ENCODE results near the gene ST3GAL3. TPM values are rescaled to one million over a fixed set of nuclear protein-coding genes. Genes with fewer than 3 reads are reported as not detected.

Gene ST3GAL3
- total RNA-seq, 1 experiment from 2014 or later = 8.6 TPM

DNA sequence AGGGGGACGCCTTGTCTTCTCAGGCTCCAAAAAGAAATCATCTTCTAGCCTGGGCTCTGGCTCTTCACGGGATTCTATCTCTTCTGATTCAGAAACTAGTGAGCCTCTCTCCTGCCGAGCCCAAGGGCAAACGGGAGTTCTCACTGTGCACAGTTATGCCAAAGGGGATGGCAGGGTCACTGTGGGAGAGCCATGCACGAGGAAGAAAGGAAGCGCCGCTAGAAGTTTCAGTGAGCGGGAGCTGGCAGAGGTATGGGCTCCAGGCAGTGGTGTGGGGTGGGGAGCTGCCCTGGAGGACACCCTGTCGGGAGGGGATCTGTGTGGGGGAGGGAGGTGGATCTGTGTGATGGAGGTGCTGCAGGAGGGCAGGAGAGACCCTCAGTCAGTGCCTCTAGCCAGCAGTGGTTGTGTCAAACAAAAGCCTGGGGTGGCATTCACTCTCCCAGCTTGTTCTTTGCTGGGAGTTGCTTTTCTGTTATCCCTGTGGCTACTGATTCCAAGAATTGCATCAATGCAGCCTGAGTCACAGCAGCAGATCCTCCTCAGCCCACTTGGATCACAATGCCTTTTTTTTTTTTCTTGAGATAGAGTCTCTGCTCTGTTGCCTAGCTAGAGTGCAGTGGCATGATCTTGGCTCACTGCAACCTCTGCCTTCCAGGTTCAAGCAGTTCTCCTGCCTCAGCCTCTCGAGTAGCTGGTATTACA, 35.6 kb upstream of the ST3GAL3 start:
- H3K4me3 Mint-ChIP-seq = no peak overlapping the region
- no peaks in the 10 kb centered on the region for H3K27me3 Mint-ChIP-seq (ENCODE audit: low read depth)
- peaks cover 82% of the 10 kb centered on the region for H3K36me3 Mint-ChIP-seq
- TF ChIP-seq ZNF232 (CRISPR knock-in tag; IDR thresholded peaks at IDR 0.05) (no peak), HMGA2 (CRISPR knock-in tag; IDR thresholded peaks at IDR 0.05) (no peak), GTF2I (CRISPR knock-in tag; conservative IDR thresholded peaks at IDR 0.05) (no peak), NR2C2 (CRISPR knock-in tag; IDR thresholded peaks at IDR 0.05) (no peak), CBFB (CRISPR knock-in tag; IDR thresholded peaks at IDR 0.05; ENCODE audit: low read depth) (no peak), SOX15 (CRISPR knock-in tag; IDR thresholded peaks at IDR 0.05) (no peak), ZNF396 (CRISPR knock-in tag; IDR thresholded peaks at IDR 0.05; ENCODE audit: borderline replicate concordance) (no peak)
- ATAC-seq (no peak), DNase-seq (ENCODE audit: low spot score) (no peak)
- ChIA-PET CTCF (interaction anchor here (0.5 to 1.0 kb wide), 2 partner anchors 18 to 94 kb away, joined by 3 read pairs; no protein-coding TSS in a partner anchor), POLR2A (interaction anchor here (1.3 kb wide), 1 partner anchor 11 kb away, joined by 8 read pairs; no protein-coding TSS in a partner anchor)
- H3K9me3 Mint-ChIP-seq = no peaks in the 10 kb centered on the region
- H3K4me1 Mint-ChIP-seq = no peaks in the 10 kb centered on the region
- no peak overlapping the region for H3K27ac Mint-ChIP-seq

DNA sequence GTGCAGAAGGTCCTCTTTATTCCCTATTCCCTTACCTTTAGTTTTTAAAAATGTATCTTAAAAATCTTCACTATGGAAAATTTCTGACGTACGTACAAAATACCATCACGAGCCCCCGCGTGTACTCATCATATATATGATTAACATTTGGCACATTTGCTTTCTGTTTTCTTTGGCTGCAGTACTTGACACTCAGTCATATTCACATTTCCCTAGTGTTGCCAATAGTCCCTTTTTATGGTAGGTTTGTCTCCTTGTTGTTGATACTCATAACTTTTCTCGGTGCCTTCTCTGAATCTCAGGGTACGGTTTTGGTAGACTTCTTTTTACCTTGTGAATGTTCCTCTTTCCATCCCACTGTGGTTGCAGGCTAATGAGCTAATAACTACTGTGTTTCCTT, 34.1 kb upstream of the ST3GAL3 start:
- CTCF ChIA-PET = no interaction called here
- TF ChIP-seq, protein P1, sequence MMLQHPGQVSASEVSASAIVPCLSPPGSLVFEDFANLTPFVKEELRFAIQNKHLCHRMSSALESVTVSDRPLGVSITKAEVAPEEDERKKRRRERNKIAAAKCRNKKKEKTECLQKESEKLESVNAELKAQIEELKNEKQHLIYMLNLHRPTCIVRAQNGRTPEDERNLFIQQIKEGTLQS (CRISPR knock-in tag; conservative IDR thresholded peaks at IDR 0.05) = no peak
- TF ChIP-seq NR2C2 (CRISPR knock-in tag; IDR thresholded peaks at IDR 0.05) (no peak), FOXK1 (CRISPR knock-in tag; IDR thresholded peaks at IDR 0.05) (no peak), ESRRA (CRISPR knock-in tag; IDR thresholded peaks at IDR 0.05; ENCODE audit: borderline replicate concordance) (no peak), NR1H2 (CRISPR knock-in tag; IDR thresholded peaks at IDR 0.05) (no peak), RORB (CRISPR knock-in tag; IDR thresholded peaks at IDR 0.05) (no peak), ZNF671 (CRISPR knock-in tag; IDR thresholded peaks at IDR 0.05) (no peak), TCF7 (CRISPR knock-in tag; IDR thresholded peaks at IDR 0.05; ENCODE audit: low read depth) (no peak), ZBTB21 (CRISPR knock-in tag; IDR thresholded peaks at IDR 0.05; ENCODE audit: borderline replicate concordance) (no peak), CREM (CRISPR knock-in tag; IDR thresholded peaks at IDR 0.05) (no peak)
- TF ChIP-seq, protein P2, sequence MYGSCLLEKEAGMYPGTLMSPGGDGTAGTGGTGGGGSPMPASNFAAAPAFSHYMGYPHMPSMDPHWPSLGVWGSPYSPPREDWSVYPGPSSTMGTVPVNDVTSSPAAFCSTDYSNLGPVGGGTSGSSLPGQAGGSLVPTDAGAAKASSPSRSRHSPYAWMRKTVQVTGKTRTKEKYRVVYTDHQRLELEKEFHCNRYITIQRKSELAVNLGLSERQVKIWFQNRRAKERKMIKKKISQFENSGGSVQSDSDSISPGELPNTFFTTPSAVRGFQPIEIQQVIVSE (CRISPR knock-in tag; IDR thresholded peaks at IDR 0.05; ENCODE audit: borderline replicate concordance) = no peak
- TF ChIP-seq, protein P3, sequence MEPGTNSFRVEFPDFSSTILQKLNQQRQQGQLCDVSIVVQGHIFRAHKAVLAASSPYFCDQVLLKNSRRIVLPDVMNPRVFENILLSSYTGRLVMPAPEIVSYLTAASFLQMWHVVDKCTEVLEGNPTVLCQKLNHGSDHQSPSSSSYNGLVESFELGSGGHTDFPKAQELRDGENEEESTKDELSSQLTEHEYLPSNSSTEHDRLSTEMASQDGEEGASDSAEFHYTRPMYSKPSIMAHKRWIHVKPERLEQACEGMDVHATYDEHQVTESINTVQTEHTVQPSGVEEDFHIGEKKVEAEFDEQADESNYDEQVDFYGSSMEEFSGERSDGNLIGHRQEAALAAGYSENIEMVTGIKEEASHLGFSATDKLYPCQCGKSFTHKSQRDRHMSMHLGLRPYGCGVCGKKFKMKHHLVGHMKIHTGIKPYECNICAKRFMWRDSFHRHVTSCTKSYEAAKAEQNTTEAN (CRISPR knock-in tag; IDR thresholded peaks at IDR 0.05) = no peak
- TF ChIP-seq, protein P4, sequence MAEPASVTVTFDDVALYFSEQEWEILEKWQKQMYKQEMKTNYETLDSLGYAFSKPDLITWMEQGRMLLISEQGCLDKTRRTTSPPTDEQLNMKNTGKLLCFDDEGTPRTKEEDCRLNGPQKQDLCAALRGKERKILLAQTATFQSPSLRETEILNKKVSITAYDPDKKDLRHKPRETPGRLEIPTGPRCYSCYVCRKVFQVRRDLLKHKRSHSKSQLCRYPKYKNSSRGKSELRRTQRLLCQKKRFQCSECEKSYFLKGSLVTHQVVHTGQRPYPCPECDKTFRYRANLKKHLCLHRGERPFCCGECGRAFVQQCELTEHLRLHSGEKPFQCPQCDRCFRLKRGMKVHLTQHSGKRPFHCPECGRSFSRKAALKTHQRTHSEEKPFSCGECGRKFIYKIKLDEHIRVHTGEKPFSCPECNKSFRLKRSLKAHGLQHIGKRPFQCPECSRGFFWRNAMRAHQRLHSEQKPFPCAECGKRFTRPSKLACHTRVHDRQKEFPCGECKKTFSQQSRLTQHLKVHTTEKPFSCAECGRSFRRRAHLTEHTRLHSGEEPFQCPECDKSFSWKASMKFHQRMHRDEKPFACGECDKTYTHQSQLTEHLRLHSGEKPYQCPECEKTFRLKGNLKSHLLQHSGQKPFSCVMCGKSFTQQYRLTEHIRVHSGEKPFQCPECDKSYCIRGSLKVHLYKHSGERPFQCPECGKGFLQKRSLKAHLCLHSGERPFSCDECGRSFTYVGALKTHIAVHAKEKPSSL (CRISPR knock-in tag; conservative IDR thresholded peaks at IDR 0.05) = no peak
- TF ChIP-seq, protein P5, sequence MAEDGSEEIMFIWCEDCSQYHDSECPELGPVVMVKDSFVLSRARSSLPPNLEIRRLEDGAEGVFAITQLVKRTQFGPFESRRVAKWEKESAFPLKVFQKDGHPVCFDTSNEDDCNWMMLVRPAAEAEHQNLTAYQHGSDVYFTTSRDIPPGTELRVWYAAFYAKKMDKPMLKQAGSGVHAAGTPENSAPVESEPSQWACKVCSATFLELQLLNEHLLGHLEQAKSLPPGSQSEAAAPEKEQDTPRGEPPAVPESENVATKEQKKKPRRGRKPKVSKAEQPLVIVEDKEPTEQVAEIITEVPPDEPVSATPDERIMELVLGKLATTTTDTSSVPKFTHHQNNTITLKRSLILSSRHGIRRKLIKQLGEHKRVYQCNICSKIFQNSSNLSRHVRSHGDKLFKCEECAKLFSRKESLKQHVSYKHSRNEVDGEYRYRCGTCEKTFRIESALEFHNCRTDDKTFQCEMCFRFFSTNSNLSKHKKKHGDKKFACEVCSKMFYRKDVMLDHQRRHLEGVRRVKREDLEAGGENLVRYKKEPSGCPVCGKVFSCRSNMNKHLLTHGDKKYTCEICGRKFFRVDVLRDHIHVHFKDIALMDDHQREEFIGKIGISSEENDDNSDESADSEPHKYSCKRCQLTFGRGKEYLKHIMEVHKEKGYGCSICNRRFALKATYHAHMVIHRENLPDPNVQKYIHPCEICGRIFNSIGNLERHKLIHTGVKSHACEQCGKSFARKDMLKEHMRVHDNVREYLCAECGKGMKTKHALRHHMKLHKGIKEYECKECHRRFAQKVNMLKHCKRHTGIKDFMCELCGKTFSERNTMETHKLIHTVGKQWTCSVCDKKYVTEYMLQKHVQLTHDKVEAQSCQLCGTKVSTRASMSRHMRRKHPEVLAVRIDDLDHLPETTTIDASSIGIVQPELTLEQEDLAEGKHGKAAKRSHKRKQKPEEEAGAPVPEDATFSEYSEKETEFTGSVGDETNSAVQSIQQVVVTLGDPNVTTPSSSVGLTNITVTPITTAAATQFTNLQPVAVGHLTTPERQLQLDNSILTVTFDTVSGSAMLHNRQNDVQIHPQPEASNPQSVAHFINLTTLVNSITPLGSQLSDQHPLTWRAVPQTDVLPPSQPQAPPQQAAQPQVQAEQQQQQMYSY (CRISPR knock-in tag; IDR thresholded peaks at IDR 0.05) = no peak
- no peaks in the 10 kb centered on the region for H3K9me3 Mint-ChIP-seq
- H3K36me3 Mint-ChIP-seq = peaks cover 79% of the 10 kb centered on the region
- no peak overlapping the region for H3K4me3 Mint-ChIP-seq
- no peaks in the 10 kb centered on the region for H3K4me1 Mint-ChIP-seq
- POLR2A ChIA-PET = no interaction called here
- no peak overlapping the region for H3K27ac Mint-ChIP-seq
- DNase-seq (ENCODE audit: low spot score) (no peak), ATAC-seq (no peak)
- H3K27me3 Mint-ChIP-seq (ENCODE audit: low read depth) = no peaks in the 10 kb centered on the region

All from WTC11 (cell line).